Central memory CD8-positive, alpha-beta T cell (primary cell): ENCODE measurements around the gene OPCML.

Experiments used
- ATAC-seq: fragments of 150-1000 bp; cut with Tn5 transposase; replicated peaks from 2 replicates; pipeline ENCODE4 v1.10.0; 2022; ENCODE audit warnings: mild to moderate bottlenecking, moderate FRiP score, moderate number of reproducible peaks; ENCODE audit not compliant: poor library complexity, severe bottlenecking; ENCODE audit errors: extremely low read depth
- DNase-seq, 2 donors: peaks; one replicate each; pipeline ENCODE4 v3.0.0; 2021; ENCODE audit warnings: low spot score in 2 of 2
- H3K27ac Mint-ChIP-seq: one replicate; pipeline ENCODE4 v1.8.0; 2022; ENCODE audit warnings: low read depth, mild to moderate bottlenecking, moderate library complexity, mixed read lengths
- H3K27me3 Mint-ChIP-seq: one replicate; pipeline ENCODE4 v1.8.0; 2022; ENCODE audit warnings: mixed read lengths
- H3K36me3 Mint-ChIP-seq: one replicate; pipeline ENCODE4 v1.8.0; 2022; ENCODE audit warnings: mild to moderate bottlenecking, moderate library complexity, mixed read lengths; ENCODE audit not compliant: insufficient read depth
- H3K4me1 Mint-ChIP-seq: one replicate; pipeline ENCODE4 v1.8.0; 2022; ENCODE audit warnings: mixed read lengths
- H3K4me3 Mint-ChIP-seq: one replicate; pipeline ENCODE4 v1.8.0; 2022; ENCODE audit warnings: mild to moderate bottlenecking, moderate library complexity, mixed read lengths
- H3K9me3 Mint-ChIP-seq: one replicate; pipeline ENCODE4 v1.8.0; 2022; ENCODE audit warnings: mixed read lengths

The OPCML gene

GRCh38 chr11:133271206-133271605 is 261.1 kb downstream of the OPCML start:
- no peak overlapping the region for H3K27ac Mint-ChIP-seq
- no peaks in the 10 kb centered on the region for H3K27me3 Mint-ChIP-seq
- H3K36me3 Mint-ChIP-seq, result no peaks in the 10 kb centered on the region
- DNase-seq (no peak), ATAC-seq (no peak)
- peaks cover 8% of the 10 kb centered on the region for H3K9me3 Mint-ChIP-seq
- no peak overlapping the region for H3K4me3 Mint-ChIP-seq
- no peaks in the 10 kb centered on the region for H3K4me1 Mint-ChIP-seq

GRCh38 chr11:133269267-133269666 is 263.0 kb downstream of the OPCML start:
- H3K27ac Mint-ChIP-seq, result no peak overlapping the region
- no peak overlapping the region for H3K4me3 Mint-ChIP-seq

DNA sequence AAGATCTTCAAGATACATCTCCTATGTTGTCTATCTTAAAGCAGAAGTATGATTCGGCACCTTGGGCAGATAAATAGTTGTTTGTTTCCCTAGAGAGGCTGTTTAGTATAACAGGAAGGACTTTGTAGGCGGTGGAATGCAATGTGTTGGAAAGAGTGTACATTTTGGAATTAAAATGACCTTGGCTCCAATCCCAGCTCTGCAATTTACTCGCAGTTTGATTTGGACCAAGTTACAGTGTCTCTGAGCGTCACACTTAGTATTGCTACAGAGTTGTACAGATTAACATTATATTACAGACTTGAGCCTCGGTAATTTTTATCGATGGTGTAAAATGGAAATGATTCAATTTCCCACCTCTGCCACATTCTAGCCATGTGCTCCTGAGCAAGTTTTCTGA is 265.3 kb downstream of the OPCML start:
- Mint-ChIP-seq H3K27me3 (no peaks in the 10 kb centered on the region), H3K36me3 (peaks cover 2% of the 10 kb centered on the region), H3K27ac (no peak overlapping the region), H3K4me3 (no peak overlapping the region), H3K9me3 (peaks cover 18% of the 10 kb centered on the region), H3K4me1 (no peaks in the 10 kb centered on the region)
- no peak for ATAC-seq
- DNase-seq, result no peak

More at GRCh38 chr11:133269267-133269666, 263.0 kb downstream of the OPCML start:
- Mint-ChIP-seq H3K9me3 (peaks cover 10% of the 10 kb centered on the region), H3K36me3 (no peaks in the 10 kb centered on the region), H3K4me1 (no peaks in the 10 kb centered on the region), H3K27me3 (no peaks in the 10 kb centered on the region)
- DNase-seq (no peak), ATAC-seq (no peak)

DNA sequence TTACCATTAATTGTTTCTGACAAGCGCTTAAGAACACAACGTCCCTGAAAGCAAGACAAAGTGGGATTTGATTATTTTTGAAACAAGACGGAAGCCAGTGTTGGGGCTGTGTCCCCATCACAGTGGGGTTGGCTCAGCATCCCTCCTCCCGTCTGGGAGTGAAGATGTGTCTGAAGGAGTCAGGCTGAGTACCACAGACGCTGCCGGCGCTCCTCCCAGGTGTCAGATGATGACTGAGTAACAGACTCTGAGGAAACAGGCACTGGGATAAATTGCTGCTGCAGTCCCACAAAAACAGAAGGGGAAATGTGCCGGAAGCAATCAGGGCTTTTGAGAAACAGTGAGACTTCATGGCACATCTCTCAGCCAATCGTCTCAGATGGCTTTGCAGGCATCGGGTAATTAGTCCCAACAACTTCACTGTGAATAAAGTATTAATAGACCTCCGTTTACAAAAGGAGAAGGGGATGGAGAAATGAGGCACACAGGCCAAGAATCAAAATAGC is 266.7 kb downstream of the OPCML start:
- no peak overlapping the region for H3K4me3 Mint-ChIP-seq
- H3K4me1 Mint-ChIP-seq, result no peaks in the 10 kb centered on the region

DNA sequence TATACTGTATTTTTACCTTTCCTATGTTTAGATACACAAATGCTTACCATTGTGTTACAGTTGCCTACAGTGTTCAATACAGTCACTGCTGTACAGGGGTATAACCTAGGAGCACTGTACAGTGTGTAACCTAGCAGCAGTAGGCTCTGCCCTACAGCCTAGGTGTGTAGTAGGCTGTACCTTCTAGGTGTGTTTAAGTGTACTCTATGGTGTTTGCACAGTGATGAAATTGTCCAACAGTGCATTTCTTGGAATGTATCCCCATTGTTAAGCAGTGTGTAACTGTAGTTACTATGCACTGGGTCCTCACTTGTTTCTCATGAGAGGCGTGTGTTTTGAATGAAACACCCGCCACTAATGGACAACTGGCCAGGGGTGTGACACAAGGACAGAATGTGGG is 269.0 kb downstream of the OPCML start:
- no peak overlapping the region for H3K4me3 Mint-ChIP-seq
- no peaks in the 10 kb centered on the region for H3K27me3 Mint-ChIP-seq
- ATAC-seq, result no peak
- no peak overlapping the region for H3K27ac Mint-ChIP-seq
- H3K9me3 Mint-ChIP-seq, result peaks cover 20% of the 10 kb centered on the region
- H3K36me3 Mint-ChIP-seq, result peaks cover 2% of the 10 kb centered on the region
- DNase-seq, result no peak
- no peaks in the 10 kb centered on the region for H3K4me1 Mint-ChIP-seq

More for the DNA sequence above, 266.7 kb downstream of the OPCML start:
- Mint-ChIP-seq H3K9me3 (peaks cover 14% of the 10 kb centered on the region), H3K27me3 (no peaks in the 10 kb centered on the region), H3K27ac (no peak overlapping the region), H3K36me3 (peaks cover 2% of the 10 kb centered on the region)
- ATAC-seq (no peak), DNase-seq (no peak)

DNA sequence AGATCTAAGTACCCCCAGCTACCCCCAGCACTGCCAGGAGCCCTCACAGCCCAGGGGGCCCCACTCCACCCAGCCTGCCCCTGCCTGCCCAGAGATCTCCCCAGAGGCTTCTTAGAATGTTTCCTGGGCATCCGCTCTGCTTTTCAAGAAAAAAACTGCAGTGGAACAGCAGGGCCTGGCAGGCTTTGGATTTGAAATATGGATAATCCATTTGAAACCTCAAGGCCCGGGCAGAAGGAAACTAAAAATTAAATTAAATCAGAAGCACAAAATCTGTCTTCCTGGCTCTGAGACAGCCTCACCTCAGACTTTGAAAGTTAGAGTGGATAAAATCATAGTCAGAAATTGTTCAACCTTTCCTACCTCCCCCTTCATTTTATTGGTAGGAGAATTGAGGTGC is 273.6 kb downstream of the OPCML start:
- Mint-ChIP-seq H3K36me3 (peaks cover 2% of the 10 kb centered on the region), H3K27ac (no peak overlapping the region), H3K27me3 (peaks cover 10% of the 10 kb centered on the region), H3K4me1 (no peaks in the 10 kb centered on the region), H3K9me3 (peaks cover 25% of the 10 kb centered on the region), H3K4me3 (no peak overlapping the region)
- DNase-seq (no peak), ATAC-seq (no peak)

DNA sequence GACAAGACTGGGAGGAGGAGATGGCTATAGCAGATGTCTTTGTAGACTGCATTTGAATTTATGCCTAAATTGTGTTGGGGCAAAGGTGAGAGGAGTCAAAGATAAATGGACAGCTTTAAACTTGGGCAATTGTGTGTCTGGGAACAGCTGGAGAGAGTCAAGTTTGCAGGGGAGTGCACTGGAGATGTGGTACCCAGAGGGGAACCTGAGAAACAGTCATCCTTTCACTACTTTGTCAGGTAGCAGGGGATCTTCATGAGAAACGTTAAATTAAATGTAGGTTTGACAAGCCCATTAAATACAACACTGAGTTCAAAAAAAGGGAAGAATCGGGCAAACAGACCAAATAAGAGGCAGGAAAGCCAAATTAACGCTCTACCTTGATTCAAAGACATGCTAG is 277.7 kb downstream of the OPCML start:
- H3K4me1 Mint-ChIP-seq, result no peaks in the 10 kb centered on the region
- DNase-seq (no peak), ATAC-seq (no peak)
- no peaks in the 10 kb centered on the region for H3K36me3 Mint-ChIP-seq
- H3K27ac Mint-ChIP-seq, result no peak overlapping the region
- H3K9me3 Mint-ChIP-seq, result peaks cover 18% of the 10 kb centered on the region
- H3K27me3 Mint-ChIP-seq, result peaks cover 10% of the 10 kb centered on the region
- no peak overlapping the region for H3K4me3 Mint-ChIP-seq

DNA sequence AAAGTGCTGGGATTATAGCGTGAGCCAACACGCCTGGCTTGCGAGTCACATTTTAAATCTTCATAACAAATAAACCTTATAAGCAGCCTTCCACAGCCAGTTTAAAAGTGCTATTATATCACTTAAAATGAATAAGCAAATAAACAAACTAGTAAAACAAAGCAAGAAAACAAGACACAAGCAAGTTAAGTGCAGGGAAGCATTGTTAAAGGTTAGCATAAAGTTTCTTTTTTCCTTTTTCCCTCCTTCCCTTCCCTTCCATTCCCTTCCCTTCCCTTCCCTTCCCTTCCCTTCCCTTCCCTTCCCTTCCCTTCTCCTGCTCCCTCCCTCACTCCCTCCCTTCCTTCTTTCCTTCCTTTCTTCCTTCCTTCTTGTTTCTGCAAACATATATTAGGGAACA is 278.7 kb downstream of the OPCML start:
- Mint-ChIP-seq H3K4me1 (no peaks in the 10 kb centered on the region), H3K36me3 (no peaks in the 10 kb centered on the region), H3K27me3 (peaks cover 10% of the 10 kb centered on the region)

DNA sequence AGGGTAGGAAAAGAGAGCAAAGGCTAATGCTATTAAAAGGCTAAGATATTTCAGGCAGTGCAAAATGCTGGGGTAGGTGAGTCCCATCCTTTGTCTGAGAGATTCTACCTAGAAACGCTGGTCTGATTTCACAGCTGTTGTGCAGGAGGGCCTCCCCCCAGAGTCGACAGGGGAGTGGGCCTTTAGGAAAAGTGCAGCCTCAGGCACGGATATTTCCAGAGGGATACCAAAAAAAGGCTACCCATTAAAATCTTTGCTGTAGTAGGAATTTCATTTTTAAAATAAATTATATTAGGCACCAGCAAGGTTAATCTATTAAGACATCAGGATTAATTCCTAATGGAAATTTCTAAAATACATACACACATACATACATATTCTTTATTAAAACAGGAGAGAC is 280.5 kb downstream of the OPCML start:
- no peak overlapping the region for H3K27ac Mint-ChIP-seq
- DNase-seq (no peak), ATAC-seq (no peak)
- H3K27me3 Mint-ChIP-seq, result peaks cover 10% of the 10 kb centered on the region
- H3K4me1 Mint-ChIP-seq, result no peaks in the 10 kb centered on the region
- H3K9me3 Mint-ChIP-seq, result peaks cover 17% of the 10 kb centered on the region
- H3K4me3 Mint-ChIP-seq, result no peak overlapping the region
- H3K36me3 Mint-ChIP-seq, result no peaks in the 10 kb centered on the region

More for the DNA sequence above, 278.7 kb downstream of the OPCML start:
- Mint-ChIP-seq H3K9me3 (peaks cover 17% of the 10 kb centered on the region), H3K27ac (no peak overlapping the region), H3K4me3 (no peak overlapping the region)
- DNase-seq (no peak), ATAC-seq (no peak)

DNA sequence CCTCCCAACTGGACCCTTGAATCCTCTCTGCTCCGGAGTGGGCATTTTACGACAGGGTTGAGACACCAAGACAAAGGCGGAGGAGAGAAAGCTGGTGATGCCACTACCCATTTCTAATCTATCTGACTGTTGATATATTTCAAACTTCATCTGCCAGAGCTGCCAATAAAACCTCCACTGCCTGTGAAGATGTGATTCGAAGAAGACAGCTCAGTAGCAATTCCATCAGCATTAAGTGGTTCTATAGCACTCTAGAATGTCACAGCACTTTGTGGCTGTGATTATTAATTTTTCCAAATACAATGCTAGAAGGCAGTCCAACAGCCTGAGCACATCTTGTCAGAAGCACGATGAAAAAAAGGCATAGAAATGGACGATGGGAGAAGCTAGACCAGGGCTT is 282.8 kb downstream of the OPCML start:
- no peak overlapping the region for H3K4me3 Mint-ChIP-seq
- no peaks in the 10 kb centered on the region for H3K36me3 Mint-ChIP-seq
- no peak overlapping the region for H3K27ac Mint-ChIP-seq
- no peak for DNase-seq
- H3K9me3 Mint-ChIP-seq, result peaks cover 19% of the 10 kb centered on the region
- peaks cover 5% of the 10 kb centered on the region for H3K27me3 Mint-ChIP-seq
- no peaks in the 10 kb centered on the region for H3K4me1 Mint-ChIP-seq
- ATAC-seq, result no peak

GRCh38 chr11:133249065-133249464 is 283.2 kb downstream of the OPCML start:
- no peak overlapping the region for H3K4me3 Mint-ChIP-seq
- no peak overlapping the region for H3K27ac Mint-ChIP-seq
- DNase-seq, result no peak
- H3K9me3 Mint-ChIP-seq, result peaks cover 14% of the 10 kb centered on the region
- H3K36me3 Mint-ChIP-seq, result no peaks in the 10 kb centered on the region
- no peaks in the 10 kb centered on the region for H3K4me1 Mint-ChIP-seq
- ATAC-seq, result no peak
- peaks cover under 1% of the 10 kb centered on the region for H3K27me3 Mint-ChIP-seq

- peaks cover 5% of the 10 kb centered on the region for H3K9me3 Mint-ChIP-seq
- ATAC-seq (no peak), DNase-seq (no peak)
- no peaks in the 10 kb centered on the region for H3K27me3 Mint-ChIP-seq
- H3K27ac Mint-ChIP-seq, result no peak overlapping the region
- no peaks in the 10 kb centered on the region for H3K36me3 Mint-ChIP-seq
- H3K4me3 Mint-ChIP-seq, result no peak overlapping the region
- H3K4me1 Mint-ChIP-seq, result no peaks in the 10 kb centered on the region
Observed at GRCh38 chr11:133243832-133244231, 288.5 kb downstream of the OPCML start.

DNA sequence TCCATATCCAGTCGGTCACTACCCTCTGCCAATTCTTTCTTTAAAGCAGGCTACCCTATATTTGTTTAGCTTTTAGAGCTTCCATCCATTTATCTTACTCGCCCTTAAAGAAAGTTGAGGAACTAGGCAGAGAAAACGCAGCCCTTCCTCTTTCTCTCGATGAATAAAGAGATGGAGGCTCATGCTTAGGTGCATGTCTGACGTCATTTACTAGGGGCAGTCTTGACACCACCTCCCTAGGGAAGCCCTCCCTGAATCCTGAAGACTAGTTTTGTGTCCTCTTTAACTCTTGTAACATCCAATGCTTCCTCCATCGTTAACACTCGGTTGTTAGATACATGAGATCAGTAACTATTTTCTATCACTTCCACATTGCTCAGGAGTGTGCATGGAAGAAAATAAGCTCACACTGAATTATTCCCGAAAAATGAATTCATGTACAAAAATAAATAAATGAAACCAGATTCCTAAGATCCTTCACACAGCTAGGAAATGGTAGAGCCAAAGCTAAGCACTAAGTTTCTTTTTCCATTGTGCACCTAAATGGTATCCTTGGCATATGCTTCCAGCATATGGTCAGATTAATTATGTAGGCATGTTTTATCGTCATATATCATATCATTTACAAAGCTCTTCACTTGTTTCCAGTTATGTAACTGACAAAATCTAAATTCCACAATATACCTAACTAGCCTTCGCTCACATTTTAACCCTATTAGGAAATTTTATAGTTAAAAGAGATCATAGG is 291.2 kb downstream of the OPCML start:
- Mint-ChIP-seq H3K9me3 (peaks cover 1% of the 10 kb centered on the region), H3K36me3 (no peaks in the 10 kb centered on the region), H3K27ac (no peak overlapping the region), H3K27me3 (no peaks in the 10 kb centered on the region), H3K4me1 (no peaks in the 10 kb centered on the region), H3K4me3 (no peak overlapping the region)
- DNase-seq (no peak), ATAC-seq (no peak)
